ENCODE results near the gene WDR1. TPM values are rescaled to one million over a fixed set of nuclear protein-coding genes. Genes with fewer than 3 reads are reported as not detected.

The WDR1 gene
- total and polyA plus RNA-seq, 11 donors = 76.1 to 299 (median 185) TPM

GRCh38 chr4:10121568-10122208 is 5.1 kb upstream of the WDR1 start:
- ATAC-seq (no peak), DNase-seq (no peak)
- intact Hi-C loops (cut with DNase I) = no loop called here
- no peaks in the 10 kb centered on the region for H3K36me3 ChIP-seq
- TF ChIP-seq CTCF (IDR thresholded peaks at IDR 0.05) = no peak
- no peak for TF ChIP-seq POLR2A (IDR thresholded peaks at IDR 0.05)
- H3K4me3 ChIP-seq = no peak overlapping the region
- H3K27ac ChIP-seq = no peak overlapping the region
- H3K4me1 ChIP-seq = peaks cover 0 to 36% (median 16%) of the 10 kb centered on the region in 12 donors
- 75 to 91% (median 82%) methylated on average over 10 of the region's 10 CpGs for WGBS, 4 donors
- H3K27me3 ChIP-seq = no peaks in the 10 kb centered on the region
- no peaks in the 10 kb centered on the region for H3K9me3 ChIP-seq

GRCh38 chr4:10120943-10121567 is 4.5 kb upstream of the WDR1 start:
- Histone ChIP-seq H3K27ac (no peak overlapping the region), H3K36me3 (no peaks in the 10 kb centered on the region), H3K4me1 (peaks cover 0 to 36% (median 16%) of the 10 kb centered on the region in 12 donors), H3K27me3 (no peaks in the 10 kb centered on the region), H3K9me3 (no peaks in the 10 kb centered on the region), H3K4me3 (no peak overlapping the region)
- DNase-seq (no peak), ATAC-seq (no peak)
- intact Hi-C loops (cut with DNase I) = no loop called here
- TF ChIP-seq POLR2A (IDR thresholded peaks at IDR 0.05) = no peak
- WGBS, 4 donors = 88 to 94% (median 93%) methylated on average over 11 of the region's 11 CpGs

- Histone ChIP-seq H3K4me1 (peaks cover 0 to 44% (median 24%) of the 10 kb centered on the region in 12 donors), H3K36me3 (peaks cover 0 to 9% (median 7%) of the 10 kb centered on the region in 9 donors), H3K9me3 (no peaks in the 10 kb centered on the region), H3K27me3 (no peaks in the 10 kb centered on the region), H3K27ac (peak overlapping the region in 1 of 12 donors; percentile 96), H3K4me3 (no peak overlapping the region)
- 90 to 97% (median 95%) methylated on average over 7 of the region's 7 CpGs for WGBS, 4 donors
- ATAC-seq = no peak
- DNase-seq = no peak
- intact Hi-C loops (cut with DNase I) = loop anchor here in 5 of 10 donors (5.0 to 10.0 kb wide), 4 partner anchors 95 to 427 kb away; partner anchors contain the start of gene SLC2A9 (in 3 of the 5)
- TF ChIP-seq CTCF (IDR thresholded peaks at IDR 0.05) (no peak), POLR2A (IDR thresholded peaks at IDR 0.05) (no peak)
Measured at GRCh38 chr4:10119773-10120172, 3.2 kb upstream of the WDR1 start.

GRCh38 chr4:10119278-10119677 is 2.7 kb upstream of the WDR1 start:
- H3K27me3 ChIP-seq = no peaks in the 10 kb centered on the region
- DNase-seq (no peak), ATAC-seq (no peak)
- peak overlapping the region in 1 of 12 donors; percentile 96 for H3K27ac ChIP-seq
- no peak overlapping the region for H3K4me3 ChIP-seq
- WGBS, 4 donors = 75 to 83% (median 79%) methylated on average over 8 of the region's 8 CpGs
- peaks cover 0 to 44% (median 27%) of the 10 kb centered on the region in 12 donors for H3K4me1 ChIP-seq
- H3K9me3 ChIP-seq = no peaks in the 10 kb centered on the region
- intact Hi-C loops (cut with DNase I) = loop anchor here in 5 of 10 donors (5.0 to 10.0 kb wide), 4 partner anchors 94 to 427 kb away; partner anchors contain the start of gene SLC2A9 (in 3 of the 5)
- H3K36me3 ChIP-seq = peaks cover 0 to 14% (median 12%) of the 10 kb centered on the region in 9 donors
- TF ChIP-seq POLR2A (IDR thresholded peaks at IDR 0.05) (no peak), CTCF (IDR thresholded peaks at IDR 0.05) (no peak)
